Measurements from ENCODE around the gene CEP128.

Gene CEP128

DNA sequence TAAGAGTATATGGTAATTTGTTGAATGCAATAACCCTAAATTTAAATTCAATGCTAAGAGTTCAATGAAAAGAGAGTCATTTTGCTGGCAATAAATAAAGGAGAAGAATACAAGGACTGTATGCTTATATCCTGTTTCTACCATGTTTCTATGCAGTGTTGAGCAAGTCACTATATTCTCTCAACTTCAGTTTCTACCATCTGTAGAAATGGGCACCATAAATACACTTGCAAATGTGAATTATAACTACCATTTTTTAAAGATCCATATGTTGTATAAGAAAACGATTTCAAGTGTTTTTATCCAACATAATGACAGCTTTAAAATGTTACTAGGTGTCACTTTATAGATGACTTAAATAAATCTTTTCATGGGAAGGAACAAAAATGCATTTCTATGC, 170.3 kb downstream of the CEP128 start:
- no peak for DNase-seq (ENCODE audit: low spot score)

DNA sequence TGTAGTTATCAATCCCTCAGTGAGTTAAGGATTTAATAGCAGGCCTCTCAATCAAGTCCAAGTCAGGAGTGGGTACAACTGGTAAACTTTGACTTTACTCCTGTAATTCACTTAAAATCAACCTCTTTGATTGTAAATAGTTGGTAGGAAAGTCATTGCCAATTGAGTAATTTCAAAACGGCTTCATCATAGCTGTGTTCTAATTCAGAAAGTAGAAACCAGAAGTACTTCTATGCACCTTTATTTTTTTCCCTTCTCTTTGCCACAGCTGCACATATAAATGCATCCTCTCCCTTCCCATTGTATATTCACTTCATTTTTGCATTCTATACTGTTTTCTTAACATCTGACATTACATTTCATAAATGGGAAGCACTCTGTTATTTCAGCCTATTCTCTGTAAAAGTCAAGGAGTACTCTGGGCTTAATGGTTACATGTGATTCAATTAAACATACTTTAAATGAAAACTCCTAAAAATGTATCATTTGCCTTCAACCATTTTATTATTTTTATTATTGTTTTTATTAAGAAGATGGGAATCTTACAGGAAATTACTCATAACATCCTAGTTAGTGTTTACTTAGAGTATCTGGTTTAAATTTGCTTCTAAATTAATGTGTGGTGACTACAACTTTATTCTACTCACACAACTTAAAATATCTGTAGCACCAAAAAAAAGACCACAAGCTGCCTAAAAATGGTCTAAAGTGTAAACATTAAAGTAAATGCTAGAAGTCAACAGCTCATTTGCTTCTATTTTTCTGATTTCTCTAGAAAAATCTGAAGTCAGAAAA, 171.2 kb downstream of the CEP128 start:
- DNase-seq (ENCODE audit: low spot score): no peak

- DNase-seq (ENCODE audit: low spot score): no peak
Observed at GRCh38 chr14:80768646-80769045, 172.9 kb downstream of the CEP128 start.

DNA sequence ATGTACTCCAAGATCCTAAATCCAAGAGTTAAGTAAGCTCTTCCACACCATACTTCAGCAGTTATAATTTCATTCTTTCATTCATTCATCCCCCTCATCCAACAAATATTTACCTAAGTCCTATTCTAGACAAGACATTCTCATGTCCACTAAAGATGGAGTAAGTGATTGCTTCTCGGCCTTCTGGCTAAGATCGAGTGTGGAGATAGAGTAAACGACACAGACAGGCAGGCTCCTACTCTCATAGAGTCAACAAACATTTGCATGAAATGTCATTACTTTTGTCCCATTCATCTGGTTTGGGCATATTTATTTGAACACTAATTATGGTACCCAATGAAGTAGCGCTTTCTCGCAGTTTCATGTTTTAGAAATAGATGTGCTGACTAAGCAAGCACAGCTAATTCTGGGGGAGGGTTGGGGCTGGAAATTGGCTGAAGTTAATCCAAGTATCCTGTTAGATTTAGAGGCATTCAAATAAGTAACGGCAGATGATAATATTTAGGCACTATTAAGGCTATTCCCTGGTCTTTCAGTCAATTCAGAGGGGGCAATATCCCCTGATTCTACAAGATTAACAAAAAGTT, 176.5 kb downstream of the CEP128 start:
- DNase-seq (ENCODE audit: low spot score): no peak

DNA sequence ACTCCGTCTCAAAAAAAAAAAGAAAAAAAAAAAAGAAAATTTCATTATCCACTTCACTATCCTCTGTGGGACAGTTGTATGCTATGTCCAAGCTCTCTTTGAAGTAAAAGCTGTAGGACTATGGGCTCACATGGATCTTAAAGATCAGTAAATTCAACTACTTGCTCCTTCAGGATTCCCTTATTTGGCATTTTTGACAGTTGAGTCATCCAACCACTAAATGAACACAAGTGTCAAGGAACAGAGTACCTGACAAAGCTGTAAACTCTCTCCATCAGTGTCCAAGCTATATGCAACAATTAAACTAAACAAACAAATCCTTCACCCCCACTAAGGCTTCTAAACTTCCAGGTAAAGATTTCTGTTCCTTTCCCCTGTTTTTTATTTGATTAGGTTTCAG, 177.0 kb downstream of the CEP128 start:
- no peak for DNase-seq (ENCODE audit: low spot score)

DNA sequence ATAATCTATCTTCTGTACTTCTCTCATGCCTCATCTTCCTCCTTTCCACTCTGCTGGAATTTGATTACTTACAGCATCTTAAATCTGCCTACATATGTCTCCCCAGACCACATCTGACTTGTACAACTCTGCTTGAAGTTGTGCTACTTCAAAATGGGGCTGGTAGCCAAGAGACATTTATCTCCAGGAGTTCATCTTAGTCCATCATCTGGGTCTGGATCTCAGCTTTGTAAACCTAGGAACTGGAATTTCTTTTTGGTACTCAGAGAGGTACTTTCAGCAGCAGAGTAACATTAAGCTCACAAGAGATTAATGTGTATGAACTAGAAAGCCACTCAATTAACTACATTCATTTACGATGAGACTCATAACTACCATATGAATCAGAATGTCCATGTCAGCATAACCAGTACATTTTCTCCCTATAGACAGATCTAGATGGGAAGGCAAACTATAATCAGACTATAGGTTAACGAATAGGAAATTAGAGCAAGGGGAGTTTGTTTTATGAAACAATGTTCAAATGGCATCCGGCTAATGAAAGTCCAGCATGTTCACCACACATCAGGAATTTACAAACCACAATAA, 178.8 kb downstream of the CEP128 start:
- no peak for DNase-seq (ENCODE audit: low spot score)

DNA sequence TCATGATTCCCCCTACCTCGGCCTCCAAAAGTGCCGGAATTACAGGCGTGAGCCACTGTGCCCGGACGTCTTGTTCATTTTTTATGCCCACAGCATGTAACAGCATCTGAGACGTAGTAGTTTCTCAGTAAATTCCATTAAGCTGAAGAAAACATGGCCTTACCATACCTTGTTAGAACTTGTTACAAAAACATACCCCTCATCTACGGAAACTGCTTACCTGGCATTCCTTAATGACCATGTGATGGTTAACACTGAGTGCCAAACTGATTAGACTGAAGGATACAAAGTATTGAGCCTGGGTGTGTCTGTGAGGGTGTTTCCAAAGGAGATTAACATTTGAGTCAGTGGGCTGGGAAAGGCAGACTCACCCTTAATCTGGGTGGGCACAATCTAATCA, 186.8 kb downstream of the CEP128 start:
- DNase-seq (ENCODE audit: low spot score): no peak

DNA sequence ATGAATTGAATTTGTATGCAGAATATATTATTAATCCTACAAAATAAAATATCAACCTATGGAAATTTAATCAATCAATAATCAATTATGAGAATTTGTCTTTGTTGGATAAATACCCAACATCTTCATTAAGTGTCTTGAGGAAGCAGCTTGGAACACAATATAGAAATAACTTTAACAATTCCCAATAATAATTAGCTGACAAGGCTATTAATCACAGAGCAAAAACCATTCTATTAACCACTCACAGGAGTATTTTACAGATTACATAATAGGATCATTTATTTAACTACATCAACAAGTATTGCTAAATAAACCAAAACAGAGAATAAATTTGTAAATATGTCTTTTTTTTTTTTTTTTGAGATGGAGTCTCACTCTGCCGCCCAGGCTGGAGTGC, 190.3 kb downstream of the CEP128 start:
- DNase-seq (ENCODE audit: low spot score): no peak

DNA sequence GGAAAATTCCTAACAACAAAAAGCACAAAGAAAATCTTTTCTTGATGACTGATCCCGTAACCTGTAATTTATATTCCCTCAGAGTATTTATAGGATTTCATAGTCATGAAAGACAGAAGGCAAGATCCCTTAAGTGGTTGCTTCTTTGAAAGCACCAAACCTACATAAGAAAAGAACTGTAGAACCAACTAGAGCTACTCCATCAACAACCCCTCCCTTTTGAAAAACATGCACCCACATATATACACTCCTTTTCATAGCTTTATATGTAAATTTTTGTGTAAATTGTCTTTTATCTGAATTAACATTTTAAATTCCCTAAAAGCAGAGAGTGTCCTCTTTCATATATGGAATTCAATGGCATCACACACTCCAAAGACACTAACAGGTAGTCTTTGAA, 215.3 kb downstream of the CEP128 start:
- DNase-seq (ENCODE audit: low spot score): no peak

DNA sequence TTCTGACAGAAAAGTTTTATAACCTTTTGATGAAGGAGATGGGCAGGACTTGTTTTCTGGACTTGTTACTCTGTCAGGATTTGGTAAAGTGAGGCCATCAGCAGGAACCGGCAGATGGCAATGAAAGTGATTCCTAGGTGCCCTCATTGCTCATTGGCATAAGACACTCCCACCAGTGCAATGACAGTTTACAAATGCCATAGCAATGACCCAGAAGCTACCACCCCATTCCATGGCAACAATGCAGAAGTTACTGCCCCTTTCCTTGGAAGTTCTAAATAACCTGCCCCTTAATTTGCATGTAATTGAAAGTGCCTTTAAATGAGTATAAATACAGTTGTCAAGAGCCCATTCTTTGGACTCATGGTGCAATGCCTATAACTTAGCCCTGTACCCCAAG, 222.6 kb downstream of the CEP128 start:
- DNase-seq (ENCODE audit: low spot score): no peak

GRCh38 chr14:80714474-80714873, 227.1 kb downstream of the CEP128 start:
- DNase-seq (ENCODE audit: low spot score): no peak

GRCh38 chr14:80713076-80713850, 228.3 kb downstream of the CEP128 start:
- no peak for DNase-seq (ENCODE audit: low spot score)

GRCh38 chr14:80705241-80705980, 236.1 kb downstream of the CEP128 start:
- DNase-seq (ENCODE audit: low spot score): no peak

DNA sequence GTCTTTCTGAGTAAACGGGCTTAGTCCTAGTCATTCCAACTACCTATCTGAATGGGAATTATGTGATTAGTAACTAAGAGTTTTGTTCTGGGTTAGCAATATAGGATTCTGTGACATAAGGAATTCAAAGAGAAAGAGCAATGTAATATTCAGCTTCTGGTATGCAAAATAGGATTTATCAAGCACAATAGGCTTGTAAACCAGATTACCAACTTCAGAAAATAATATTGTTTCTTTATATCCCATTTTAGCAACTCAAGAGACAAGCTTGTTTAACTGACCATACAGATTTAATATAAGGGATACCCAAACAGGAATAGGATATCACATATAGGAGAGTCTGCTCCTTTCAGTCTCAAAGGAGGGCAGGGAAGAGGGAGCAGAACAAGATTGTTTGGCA, 240.9 kb downstream of the CEP128 start:
- no peak for DNase-seq (ENCODE audit: low spot score)

DNA sequence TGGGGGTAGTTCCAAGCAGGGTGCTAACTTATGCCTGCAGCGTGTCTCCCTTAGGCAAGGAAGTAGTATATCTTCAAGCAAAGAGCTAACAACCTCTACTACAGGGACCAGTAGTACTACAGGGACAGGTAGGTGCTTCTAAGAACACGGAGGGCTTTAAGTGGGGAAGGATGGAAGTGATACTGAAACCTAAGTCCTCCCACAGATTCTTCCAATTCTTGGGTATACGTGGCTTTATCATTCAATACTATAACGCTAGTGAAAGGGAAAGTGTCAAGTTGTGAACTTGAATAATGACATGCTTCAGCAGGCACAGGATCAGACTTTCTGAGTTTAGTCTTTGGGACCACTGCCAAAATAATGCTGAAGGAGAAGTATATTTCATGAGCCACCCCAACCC, 241.7 kb downstream of the CEP128 start:
- DNase-seq (ENCODE audit: low spot score): no peak

DNA sequence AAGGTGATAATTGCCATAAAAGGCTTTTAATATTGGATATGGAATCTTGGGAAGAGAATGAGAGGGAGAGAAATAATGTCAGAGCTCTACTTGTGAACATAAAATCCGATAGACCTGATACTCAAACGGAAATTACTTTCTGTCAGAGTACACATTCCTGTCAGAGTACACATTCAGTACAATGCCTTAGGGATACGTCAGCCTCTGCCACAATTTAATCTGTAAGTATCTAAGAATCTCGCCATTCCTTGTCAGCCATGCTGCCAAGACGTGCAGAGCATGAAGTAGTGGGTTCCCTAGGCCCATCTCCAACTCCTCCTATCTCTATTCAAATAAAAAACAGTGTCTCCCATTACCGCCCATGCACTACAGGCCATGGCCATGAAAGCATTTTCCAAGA, 242.6 kb downstream of the CEP128 start:
- DNase-seq (ENCODE audit: low spot score): no peak

- no peak for DNase-seq (ENCODE audit: low spot score)
Observed at GRCh38 chr14:80695869-80696268, 245.7 kb downstream of the CEP128 start.

DNA sequence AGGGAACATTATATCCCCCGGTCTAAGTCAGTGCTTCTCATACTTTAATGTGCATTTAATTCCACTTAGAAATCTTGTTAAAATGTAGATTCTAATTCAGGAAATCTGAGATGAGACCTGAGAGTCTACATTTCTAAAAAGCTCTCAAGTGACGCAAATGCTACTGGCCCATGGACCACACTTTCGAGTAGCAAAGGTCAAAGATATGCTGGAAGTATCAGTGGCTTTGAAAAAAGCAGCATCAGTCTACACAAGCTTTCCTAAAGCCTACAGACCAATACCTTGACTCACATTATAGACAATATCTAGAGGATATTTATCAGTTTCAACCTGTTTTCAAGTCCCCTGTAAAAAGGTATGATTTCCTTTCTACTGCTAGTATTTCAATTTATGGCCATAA, 248.6 kb downstream of the CEP128 start:
- no peak for DNase-seq (ENCODE audit: low spot score)

DNA sequence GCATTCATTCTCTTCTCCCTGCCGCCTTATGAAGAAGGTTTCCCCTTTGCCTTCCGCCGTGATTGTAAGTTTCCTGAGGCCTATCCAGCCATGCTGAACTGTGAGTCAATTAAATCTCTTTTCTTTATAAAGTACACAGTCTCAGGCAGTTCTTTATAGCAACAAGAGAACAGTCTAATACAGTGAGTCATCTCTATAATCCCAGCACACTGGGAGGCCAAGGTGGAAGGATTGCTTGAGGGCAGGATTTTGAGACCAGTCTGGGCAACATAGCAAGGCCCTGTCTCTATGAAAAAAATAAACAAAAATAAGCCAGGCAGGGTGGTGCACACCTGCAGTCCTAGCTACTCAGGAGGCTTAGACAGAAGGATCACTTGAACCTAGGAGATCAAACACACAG, 259.9 kb downstream of the CEP128 start:
- no peak for DNase-seq (ENCODE audit: low spot score)

- no peak for DNase-seq (ENCODE audit: low spot score)
Observed at GRCh38 chr14:80679273-80679672, 262.3 kb downstream of the CEP128 start.

DNA sequence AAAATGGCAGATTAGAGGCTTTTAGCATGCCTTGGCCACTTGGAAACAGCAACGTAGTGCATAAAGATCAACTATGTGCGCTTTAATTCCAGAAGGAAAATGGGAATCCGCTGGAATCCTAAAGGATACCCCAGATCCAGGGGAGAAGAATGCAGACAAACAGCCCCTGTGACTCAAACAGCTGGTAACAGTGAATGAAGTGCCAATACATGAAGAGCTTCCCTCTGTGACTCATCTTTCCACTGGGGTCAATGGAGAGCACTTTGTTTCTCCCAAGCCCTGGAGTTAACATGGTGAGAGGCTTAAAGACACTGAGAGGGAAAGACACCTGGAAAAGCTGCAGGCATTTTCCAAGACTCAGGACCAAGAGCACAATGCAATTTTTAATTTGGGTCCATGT, 263.1 kb downstream of the CEP128 start:
- no peak for DNase-seq (ENCODE audit: low spot score)

GRCh38 chr14:80669426-80669825, 272.1 kb downstream of the CEP128 start:
- no peak for DNase-seq (ENCODE audit: low spot score)
